Activated T-cell treated with anti-CD3 and anti-CD28 coated beads for 1 hour (primary cell): Measurements from ENCODE around the gene BIRC7.

Experiments used
- DNase-seq: peaks from one replicate; pipeline ENCODE4 v3.0.0-alpha.2; 2020; ENCODE audit warnings: low read depth

BIRC7 gene

GRCh38 chr20:63225082-63225454, 10.6 kb upstream of the BIRC7 start:
- DNase-seq = no peak

GRCh38 chr20:63226042-63226943, 9.4 kb upstream of the BIRC7 start:
- DNase-seq = no peak

GRCh38 chr20:63227260-63227659, 8.4 kb upstream of the BIRC7 start:
- DNase-seq = no peak

GRCh38 chr20:63228806-63229205, 6.9 kb upstream of the BIRC7 start:
- no peak for DNase-seq

GRCh38 chr20:63230800-63231268, 4.9 kb upstream of the BIRC7 start:
- no peak for DNase-seq

GRCh38 chr20:63232235-63233060, 3.3 kb upstream of the BIRC7 start:
- DNase-seq = no peak

GRCh38 chr20:63233061-63233344, 2.7 kb upstream of the BIRC7 start:
- DNase-seq = no peak

GRCh38 chr20:63233924-63234323, 1.8 kb upstream of the BIRC7 start:
- DNase-seq = no peak

GRCh38 chr20:63234693-63235398, 859 bp upstream of the BIRC7 start:
- DNase-seq = no peak

- DNase-seq = no peak
These were observed 572 bp downstream of the BIRC7 start for GRCh38 chr20:63236116-63236837.

- no peak for DNase-seq
These were observed 2.3 kb downstream of the BIRC7 start for GRCh38 chr20:63238031-63238430.

GRCh38 chr20:63238514-63239125, 2.9 kb downstream of the BIRC7 start:
- no peak for DNase-seq

GRCh38 chr20:63239431-63239830, 3.7 kb downstream of the BIRC7 start:
- no peak for DNase-seq

GRCh38 chr20:63240004-63240403, 4.3 kb downstream of the BIRC7 start:
- no peak for DNase-seq

GRCh38 chr20:63241272-63241671, 5.6 kb downstream of the BIRC7 start:
- DNase-seq = no peak

GRCh38 chr20:63242736-63243135, 7.0 kb downstream of the BIRC7 start:
- DNase-seq = no peak

GRCh38 chr20:63243604-63244247, 8.0 kb downstream of the BIRC7 start:
- no peak for DNase-seq

- no peak for DNase-seq
These were observed 8.8 kb downstream of the BIRC7 start for GRCh38 chr20:63244468-63244867.

GRCh38 chr20:63246490-63247288, 11.0 kb downstream of the BIRC7 start:
- DNase-seq = no peak

GRCh38 chr20:63247671-63248228, 12.0 kb downstream of the BIRC7 start:
- DNase-seq = no peak
